ENCODE data around the gene ISL2.

Gene ISL2

GRCh38 chr15:76343313-76343996 lies 6.9 kb downstream of the ISL2 start:
- no peak for DNase-seq

- no peak for DNase-seq
Measured at GRCh38 chr15:76344893-76345582, 8.5 kb downstream of the ISL2 start.

- no peak for DNase-seq
Measured at GRCh38 chr15:76345583-76345879, 9.0 kb downstream of the ISL2 start.

- no peak for DNase-seq
Measured at GRCh38 chr15:76345880-76346668, 9.5 kb downstream of the ISL2 start.

GRCh38 chr15:76346669-76347481 lies 10.3 kb downstream of the ISL2 start:
- no peak for DNase-seq

GRCh38 chr15:76347482-76348055 lies 11.0 kb downstream of the ISL2 start:
- DNase-seq, result no peak

- no peak for DNase-seq
Measured at GRCh38 chr15:76349301-76350070, 12.9 kb downstream of the ISL2 start.

- no peak for DNase-seq
Measured at GRCh38 chr15:76353023-76353577, 16.5 kb downstream of the ISL2 start.

- DNase-seq, result no peak
Measured at GRCh38 chr15:76353903-76354302, 17.3 kb downstream of the ISL2 start.

- DNase-seq, result no peak
Measured at GRCh38 chr15:76354823-76355440, 18.4 kb downstream of the ISL2 start.

GRCh38 chr15:76358453-76358852 lies 21.9 kb downstream of the ISL2 start:
- no peak for DNase-seq

GRCh38 chr15:76359152-76359551 lies 22.6 kb downstream of the ISL2 start:
- no peak for DNase-seq

- DNase-seq, result no peak
Measured at GRCh38 chr15:76360416-76360815, 23.8 kb downstream of the ISL2 start.

- no peak for DNase-seq
Measured at GRCh38 chr15:76363251-76363650, 26.7 kb downstream of the ISL2 start.

GRCh38 chr15:76366714-76367113 lies 30.1 kb downstream of the ISL2 start:
- no peak for DNase-seq

GRCh38 chr15:76368122-76368621 lies 31.6 kb downstream of the ISL2 start:
- DNase-seq, result no peak

- DNase-seq, result no peak
Measured at GRCh38 chr15:76376029-76376428, 39.5 kb downstream of the ISL2 start.

GRCh38 chr15:76376816-76377215 lies 40.2 kb downstream of the ISL2 start:
- DNase-seq, result no peak

- DNase-seq, result no peak
Measured at GRCh38 chr15:76377217-76377616, 40.6 kb downstream of the ISL2 start.

- no peak for DNase-seq
Measured at GRCh38 chr15:76377751-76378150, 41.2 kb downstream of the ISL2 start.

GRCh38 chr15:76378691-76379090 lies 42.1 kb downstream of the ISL2 start:
- no peak for DNase-seq

Measured in GF-D8 (cell line).